Kidney capillary endothelial cell (primary cell): Measurements from ENCODE around the gene MEIKIN.
"Not testable (repeated sequence)": the region's sequence is repeated elsewhere in the genome, so short reads cannot be mapped to it uniquely, and the experiment has no call there.

Experiments used
- DNase-seq: peaks from one replicate; pipeline ENCODE4 v3.0.0-alpha.2; 2018; ENCODE audit warnings: low spot score

The MEIKIN gene

DNA sequence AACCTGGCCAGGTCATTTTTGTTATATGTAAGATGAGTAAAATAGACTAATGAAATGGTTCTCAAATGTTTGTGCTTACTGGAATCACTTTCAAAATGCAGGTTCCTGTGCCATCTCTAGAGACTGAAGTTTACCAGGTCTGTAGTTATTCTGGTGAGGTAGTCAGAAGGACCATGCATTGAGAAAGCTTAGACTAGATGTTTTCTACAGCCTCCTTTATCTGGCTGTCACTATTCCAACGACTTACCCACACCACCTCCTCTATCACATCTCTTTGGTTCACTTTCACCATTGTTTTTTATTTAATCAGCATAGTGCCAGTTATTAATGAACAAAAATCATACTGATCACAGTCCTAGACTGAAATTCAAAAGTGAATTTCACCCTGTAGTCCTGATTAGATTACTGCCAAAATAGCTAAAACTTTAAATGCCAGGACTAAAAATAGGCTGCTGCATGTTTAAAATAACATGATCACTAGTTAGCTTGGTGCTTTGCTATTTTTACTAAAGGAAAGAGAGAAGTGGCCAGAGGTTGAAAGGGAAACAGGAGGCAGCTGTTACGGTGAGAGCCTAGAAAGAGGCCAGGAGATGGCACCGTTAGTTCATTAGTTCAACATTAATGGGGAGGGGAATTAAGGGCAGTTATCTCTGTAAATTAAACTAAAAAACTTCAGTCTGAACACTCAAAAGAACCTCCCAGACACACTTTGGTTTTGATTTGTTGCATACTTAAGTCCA lies 134.8 kb downstream of the MEIKIN start:
- no peak for DNase-seq

DNA sequence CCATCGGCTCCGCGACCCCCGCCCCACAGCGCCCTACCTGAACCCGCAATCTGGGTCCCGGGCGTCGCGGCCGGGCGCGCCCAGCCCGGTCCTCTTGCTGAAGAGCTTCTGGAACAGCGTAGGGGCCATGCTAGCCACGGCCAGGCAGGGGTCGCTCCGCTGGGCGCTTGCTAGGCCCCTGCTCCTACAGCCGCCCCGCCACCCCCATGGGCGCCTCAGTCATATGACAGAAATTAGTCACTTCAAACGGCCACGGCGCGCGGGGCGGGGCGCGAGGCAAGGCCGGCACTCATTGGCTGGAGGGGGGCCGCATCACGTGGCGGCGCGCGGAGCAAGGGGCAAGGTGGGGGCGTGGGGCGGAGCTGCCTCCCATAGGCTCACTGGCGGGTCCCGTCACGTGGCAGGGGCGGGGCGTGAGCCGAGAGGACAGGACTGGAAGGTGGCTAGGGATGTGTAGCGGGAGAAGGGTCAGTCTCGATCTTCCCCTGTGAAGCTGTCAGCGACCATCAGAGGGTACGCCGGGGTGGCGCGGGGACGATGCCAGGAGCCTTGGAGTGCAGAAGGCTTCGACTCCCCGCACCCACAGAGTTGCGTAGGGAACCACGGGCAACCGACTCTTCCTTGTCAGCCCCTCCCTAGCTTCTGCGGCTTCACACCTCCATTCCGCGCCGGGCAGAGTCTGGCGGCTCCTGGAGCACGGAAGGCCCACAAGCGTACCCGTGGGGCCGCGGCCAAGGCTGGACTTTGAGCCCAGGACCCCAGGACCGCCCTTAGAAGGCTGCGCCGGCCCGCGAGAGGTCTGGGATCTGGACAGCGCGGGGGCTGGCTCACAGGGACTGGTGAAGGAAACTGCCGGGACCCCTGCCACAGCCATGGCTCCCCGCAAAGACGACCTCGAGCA lies 148.4 kb downstream of the MEIKIN start, which contains the start of gene FNIP1:
FNIP1 (minus strand) TSS at position 225 of the 901 bp plus-strand sequence; CDS start at position 129, 96 bp downstream.
- peak; percentile 96 for DNase-seq

DNA sequence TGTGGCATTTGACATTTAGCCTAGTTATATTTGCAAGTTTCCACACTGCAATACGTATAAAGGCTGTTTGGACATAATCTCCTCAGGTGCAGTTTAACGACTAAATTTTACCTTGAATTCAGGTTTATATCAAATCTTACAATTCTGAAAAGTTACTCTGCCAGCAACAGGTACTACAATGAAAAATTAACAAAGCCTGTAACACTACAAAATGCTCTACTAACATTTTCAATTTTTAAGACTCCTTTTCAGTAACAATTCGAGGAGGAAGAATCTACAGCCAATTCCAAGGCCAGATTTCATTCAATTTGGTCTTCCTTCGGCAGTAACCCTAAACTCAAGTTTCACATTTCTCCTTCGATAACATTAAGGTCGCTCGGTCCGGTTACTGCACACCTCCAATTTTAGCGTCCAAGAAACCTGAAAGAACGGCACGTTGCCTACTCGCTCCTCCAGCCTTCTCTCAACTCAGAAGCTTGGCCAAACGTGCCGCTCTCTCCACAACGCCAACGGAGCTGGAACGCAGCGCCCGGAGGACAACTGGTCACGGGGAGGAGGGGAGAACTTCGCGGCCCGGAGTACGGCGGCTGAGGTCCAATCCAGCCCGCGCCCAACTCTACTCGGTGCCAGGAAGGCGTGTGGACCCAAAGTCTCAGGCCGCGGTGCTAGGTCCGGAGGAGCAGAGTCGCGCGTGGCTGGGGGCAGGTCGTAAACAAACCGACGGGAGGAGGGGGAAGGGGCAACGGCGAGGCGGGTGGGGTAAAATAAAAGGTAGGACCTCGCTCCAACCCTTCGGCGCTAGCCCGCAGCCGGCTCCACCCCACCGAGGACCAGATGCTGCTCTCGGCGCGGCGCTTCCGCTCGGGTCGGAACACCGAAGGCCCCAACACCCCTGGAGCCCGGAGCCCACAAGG lies 149.3 kb downstream of the MEIKIN start:
- peak; percentile 17 for DNase-seq

DNA sequence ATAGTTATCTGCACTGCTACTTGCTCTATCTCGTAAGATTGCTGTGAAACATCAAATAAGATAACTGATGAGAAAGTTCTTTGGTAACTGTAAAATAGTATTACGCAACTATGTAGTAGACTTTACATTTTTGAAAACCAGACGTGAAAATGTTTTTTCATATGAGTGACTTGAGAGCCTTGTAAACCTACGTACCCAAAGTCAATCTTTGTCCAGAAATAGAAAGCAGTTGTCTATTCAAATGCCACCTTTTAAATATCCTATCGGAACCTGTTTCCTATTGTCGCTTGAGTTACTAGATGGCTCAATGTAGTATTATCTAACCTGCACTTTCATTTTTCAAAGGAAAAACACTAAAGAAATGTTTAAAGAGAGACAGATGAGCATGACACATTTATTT lies 150.2 kb downstream of the MEIKIN start:
- DNase-seq = no peak

DNA sequence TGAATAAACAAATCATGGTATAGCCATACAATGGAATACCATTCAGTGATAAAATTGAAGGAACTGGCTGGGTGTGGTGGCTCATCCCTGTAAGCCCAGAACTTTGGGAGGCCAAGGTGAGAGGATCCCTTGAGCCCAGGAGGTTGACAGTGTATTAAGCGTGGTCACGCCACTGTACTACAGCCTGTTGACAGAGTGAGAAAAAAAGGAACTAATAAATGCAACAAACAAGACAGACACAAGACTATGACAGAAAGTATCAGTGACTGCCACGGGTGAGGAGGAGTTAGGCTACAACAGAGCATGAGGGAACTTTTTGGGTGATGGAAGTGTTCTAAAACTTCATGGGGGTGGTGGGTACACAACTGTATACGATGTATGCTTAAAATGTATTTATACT lies 150.9 kb downstream of the MEIKIN start:
- no peak for DNase-seq

DNA sequence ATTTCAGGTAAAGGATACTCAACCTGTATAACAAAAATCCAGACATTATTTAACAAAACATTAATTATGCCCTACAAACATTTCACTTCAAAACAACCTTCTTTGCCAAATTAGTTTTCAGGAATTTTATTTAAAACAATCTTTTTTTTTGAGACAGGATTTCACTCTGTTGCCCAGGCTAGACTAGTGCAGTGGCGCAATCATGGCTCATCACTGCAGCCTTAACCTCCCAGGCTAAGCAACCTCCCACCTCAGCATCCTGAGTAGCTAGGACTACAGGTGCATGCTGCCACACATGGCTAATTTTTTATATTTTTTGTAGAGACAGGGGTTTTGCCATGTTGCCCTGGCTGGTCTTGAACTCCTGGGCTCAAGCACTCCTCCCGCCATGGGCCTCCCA lies 152.6 kb downstream of the MEIKIN start:
- DNase-seq = no peak

DNA sequence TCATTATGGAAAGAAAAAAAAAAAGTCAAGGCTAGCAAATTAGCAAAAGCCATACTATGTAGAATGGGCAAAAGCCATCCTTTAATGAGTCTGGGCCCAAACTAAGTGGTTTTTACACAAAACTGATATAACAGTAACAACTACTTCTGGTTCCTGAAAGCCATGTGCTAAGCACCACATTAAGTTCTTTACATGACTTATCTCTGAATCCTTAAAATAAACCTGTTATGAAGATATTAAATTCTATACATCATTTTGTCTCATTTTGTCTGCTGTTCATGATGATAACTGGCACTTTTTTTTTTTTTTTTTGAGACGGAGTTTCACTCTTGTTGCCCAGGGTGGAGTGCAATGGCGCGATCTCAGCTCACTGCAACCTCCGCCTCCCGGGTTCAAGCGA lies 153.6 kb downstream of the MEIKIN start:
- no peak for DNase-seq

DNA sequence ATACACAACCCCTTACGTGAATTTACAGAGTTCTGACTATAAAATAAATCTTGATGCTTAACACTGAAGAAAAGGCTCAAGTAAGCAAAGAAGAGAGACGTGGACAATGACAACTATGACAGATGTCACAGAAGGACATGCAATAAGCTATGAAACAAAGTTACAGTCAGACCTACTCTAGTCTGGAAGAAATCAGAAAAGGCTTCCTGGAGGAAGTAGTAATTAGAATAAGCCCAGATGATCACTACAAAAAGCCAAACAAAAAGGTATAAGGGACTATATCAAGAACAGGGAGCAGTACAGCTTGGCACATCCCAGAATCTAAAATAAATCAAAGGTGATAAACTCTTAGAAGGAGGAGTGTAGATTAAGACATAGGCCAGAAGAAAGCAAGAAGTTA lies 154.9 kb downstream of the MEIKIN start:
- DNase-seq = no peak

DNA sequence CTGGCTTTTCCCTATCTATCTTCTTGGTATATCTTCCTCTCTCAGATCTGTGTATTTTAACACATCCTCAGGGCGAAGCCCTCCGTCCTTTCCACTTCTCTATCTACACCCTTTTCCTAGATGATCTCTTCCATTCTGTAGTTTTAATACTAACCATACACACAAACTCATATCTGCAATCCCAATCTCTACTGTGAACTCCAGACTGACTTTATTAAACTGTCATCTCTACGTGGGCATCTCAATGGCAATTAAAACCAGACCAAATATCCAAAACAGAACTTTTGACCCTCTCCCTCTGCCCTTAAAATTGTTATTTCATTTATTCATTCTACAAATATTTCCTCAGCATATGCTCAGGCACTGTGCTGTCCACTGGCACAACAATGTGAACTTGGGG lies 155.7 kb downstream of the MEIKIN start:
- no peak for DNase-seq

DNA sequence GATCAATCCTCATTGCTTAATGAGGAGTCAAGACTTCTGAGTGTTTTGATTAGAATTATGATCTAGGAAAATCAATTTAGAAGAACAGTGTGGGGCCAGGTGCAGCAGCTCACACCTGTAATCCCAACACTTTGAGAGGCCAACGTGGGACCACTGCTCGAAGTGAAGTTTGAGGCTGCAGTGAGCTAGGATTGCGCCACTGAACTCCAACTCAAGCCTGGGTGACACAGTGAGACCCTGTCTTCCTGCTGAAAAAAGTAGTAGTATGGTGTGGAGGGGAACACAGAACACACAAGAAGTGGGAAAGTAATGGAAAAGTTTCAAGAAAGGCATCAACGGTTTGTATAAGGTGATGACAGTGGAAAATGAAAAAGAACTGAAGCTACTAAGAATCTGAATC lies 157.7 kb downstream of the MEIKIN start:
- no peak for DNase-seq

DNA sequence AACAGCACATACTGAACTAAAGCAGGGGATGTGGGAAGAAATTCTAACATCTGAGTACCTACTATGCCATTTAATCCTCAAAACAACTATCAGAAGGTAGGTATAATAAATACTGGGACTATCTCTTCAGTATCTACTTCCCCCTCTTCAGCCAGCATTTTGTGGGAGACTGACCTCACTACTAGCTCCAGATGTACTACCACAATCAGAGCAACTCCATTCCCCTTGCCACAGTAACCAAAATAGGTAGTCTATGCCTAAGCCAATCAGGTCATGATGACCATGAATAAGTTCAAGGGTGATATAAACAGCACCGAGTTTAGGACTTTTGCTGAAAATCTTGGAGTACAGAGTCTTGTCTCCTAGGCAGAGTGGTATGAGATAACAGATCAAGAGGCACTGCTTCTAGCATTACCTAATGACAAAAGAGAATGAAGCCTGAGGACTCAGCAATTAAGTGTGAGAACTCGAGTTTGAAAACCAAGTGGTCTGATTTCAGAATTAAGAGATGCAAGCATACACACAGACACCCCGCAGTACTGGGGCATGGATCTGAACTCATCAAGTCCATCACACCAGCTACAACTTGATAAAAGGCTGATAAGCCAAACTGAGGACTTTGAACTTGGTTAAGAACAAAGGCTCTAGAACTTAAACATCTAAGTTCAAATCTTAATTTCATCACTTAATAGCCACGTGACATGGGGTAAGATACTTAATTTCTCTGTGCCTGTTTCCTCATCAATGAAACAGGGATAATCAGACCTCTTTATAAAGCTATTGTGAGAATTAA lies 158.4 kb downstream of the MEIKIN start:
- no peak for DNase-seq

DNA sequence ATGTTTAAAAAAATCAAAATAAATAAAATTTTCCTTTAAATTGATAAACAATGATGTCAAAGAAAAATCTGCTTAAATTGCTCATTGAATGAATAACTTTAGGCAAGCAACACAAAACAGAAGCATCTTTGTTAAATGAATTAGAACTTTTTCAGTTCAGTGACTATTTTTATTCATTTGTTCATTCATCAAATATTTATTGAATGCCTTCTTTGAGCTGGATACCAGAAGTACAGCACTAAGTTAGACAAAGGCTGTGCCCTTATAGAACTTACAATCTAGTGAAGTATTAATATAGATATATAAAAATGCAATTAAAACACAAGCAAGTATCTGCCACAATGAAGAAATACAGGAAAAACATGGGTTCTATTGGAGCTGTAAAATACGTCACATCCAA lies 159.4 kb downstream of the MEIKIN start:
- no peak for DNase-seq

DNA sequence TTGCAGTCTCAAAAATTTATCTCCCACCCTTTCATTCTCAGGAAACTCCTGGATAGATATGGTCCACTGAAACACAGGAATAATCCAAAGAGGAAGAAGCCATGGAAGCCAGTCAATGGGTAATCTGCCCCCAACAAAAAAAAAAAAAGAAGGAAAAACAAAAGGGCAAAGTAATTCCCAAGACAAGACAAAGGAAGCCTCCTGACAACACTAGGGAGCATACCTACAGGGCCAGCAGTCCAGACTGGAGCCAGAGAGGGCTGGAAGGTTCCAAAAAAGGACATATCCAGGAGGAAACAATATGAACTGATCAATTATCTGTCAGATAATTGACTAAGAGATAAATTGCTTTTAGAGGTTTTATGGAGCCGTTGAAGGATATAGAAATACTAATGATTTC lies 161.6 kb downstream of the MEIKIN start:
- DNase-seq = no peak

DNA sequence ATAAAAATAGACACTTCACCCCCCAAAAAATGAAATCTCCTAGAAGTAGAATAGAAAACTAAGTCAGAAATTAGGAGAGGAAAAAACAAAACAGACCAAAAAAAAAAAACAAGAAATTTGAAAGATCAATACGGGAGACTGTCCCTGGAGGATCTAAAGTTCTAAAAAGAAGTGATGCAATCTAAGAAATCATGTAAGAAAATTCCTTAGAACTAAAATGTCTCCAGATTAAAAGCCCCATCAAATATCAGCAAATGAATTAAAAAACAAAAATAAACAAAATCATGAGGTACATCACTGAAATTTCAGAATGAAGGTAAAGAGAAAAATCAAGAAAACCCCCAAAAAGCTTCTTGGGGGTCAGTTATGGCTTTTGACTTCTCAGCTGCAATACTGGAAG lies 162.1 kb downstream of the MEIKIN start:
- no peak for DNase-seq

DNA sequence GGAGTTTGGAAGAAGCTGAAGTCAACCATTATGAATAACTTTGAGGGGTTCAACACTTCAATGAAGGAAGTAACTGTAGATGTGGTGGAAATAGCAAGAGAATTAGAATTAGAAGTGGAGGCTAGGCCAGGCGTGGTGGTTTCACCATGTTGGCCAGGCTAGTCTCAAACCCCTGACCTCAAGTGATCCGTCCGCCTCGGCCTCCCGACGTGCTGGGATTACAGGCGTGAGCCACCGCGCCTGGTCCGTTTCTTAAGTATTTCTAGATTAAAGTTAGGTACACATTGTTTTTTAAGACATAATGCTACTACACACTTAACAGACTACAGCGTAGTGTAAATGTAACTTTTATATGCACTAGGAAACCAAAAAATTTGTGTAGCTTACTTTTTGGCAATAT lies 162.7 kb downstream of the MEIKIN start:
- DNase-seq = no peak

DNA sequence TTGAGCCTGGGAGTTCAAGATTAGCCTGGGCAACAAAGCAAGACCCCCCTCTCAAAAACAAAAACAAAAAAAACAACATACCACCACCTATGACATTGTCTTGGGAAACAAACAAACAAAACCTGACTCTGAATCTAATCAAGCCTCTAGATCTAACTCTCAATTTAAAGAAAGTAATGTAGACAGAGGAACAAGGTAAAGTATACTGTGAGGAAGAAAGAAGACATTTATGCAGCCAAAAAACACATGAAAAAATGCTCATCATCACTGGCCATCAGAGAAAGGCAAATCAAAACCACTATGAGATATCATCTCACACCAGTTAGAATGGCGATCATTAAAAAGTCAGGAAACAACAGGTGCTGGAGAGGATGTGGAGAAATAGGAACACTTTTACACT lies 167.3 kb downstream of the MEIKIN start:
- DNase-seq = not testable (repeated sequence)

DNA sequence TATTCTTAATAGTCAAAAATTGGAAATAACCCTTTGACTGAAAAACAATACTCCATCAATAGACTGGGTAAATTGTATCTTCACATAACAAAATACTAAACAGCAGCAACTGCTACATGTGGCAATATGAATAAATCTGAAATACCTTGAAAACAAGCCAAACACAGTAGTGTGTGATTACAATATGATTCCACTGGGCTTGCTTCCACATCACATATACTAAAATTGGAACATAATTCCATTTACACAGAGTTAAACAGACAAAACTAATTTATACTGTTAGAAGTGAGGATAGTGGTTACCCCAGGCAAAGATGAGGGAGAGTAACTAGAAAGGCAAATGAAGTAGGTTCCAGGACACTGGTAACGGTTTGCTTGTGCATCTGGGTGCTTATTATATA lies 169.0 kb downstream of the MEIKIN start:
- DNase-seq = no peak

DNA sequence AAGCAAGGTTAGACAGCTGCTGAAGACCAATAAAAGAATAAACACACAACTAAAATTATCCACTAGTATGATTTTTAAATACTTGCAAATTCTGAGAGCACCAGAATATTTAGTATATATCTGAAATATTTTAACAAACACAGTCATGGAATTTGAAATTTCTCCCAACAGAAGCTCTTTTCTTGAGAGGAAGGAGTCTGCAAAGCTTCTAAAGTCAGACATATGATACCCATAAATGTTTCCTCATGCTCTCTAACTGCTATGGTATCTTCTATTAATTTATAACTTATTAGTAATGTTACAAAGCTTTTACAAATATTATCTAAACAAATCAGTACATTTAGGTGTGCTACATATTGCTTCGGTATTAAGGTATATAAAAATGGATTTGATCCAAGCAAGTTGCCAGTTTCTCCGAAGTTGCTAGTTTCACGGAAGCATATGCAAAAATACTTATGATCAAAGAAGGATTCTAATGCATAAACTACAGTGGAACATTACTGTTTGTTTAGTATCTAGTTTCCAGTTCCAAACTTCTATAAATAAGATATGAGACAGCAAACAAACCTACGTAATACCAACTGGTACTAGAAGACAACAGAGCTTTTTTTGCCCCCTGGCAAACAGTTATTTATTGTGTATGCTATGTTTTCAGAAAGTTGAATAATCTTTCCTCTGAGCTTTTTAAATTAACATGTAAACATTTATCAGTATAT lies 170.7 kb downstream of the MEIKIN start:
- DNase-seq = no peak

DNA sequence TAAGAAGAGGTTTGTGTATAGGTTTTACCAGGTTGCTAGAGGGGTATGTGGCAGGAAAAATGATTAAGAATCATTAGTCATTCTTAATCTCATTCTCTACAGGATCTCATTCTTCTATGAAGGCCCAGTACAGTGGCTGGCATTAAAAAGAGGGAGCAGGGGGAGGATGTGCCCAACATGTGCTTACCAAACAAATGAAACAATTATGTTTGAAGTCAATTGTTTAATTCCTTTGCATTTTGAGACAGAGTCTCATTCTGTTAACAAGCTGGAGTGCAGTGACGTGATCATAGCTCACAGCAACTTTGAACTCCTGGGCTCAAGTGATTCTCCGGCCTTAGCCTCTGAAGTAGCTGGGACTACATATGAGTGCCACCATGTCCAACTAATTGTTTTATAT lies 171.7 kb downstream of the MEIKIN start:
- no peak for DNase-seq

DNA sequence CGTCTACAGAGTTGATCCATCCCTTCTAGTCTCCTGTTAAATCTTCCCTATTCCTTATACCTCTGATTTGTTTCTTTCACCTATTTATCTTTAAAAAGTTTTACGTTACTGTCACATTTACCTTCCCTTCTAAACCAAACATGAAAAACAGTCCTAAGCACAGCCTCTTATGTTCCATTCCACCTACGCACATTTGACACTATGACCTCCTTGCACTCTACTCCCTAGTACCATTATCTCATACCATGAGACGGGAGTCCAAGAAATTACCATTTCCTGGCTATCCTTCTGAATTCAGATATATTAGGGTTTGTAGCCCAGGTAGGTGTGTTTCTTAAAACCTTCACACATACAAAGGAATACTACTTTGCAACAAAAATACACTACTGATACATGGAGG lies 173.8 kb downstream of the MEIKIN start:
- no peak for DNase-seq

DNA sequence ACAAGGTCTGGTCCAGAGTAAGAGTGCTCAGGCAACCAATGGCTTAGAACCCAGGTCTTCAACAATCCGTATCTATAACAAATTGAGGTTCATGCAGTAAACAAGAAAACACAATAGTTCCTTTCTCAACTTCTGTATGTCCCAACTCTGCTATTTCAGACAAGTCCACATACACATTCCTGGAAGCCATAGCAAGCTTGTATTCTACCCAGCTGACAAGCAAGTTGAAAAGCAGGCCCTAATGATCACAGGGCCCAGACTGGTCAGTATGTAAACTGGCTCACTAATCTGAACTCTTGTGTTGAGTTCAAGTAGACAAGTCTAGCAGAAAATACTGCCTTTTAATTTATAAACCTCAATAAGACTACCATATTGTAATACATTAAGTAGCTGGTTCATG lies 175.5 kb downstream of the MEIKIN start:
- no peak for DNase-seq
